PFSK-1 (cell line): ENCODE measurements around the gene SESN1.

Experiments used
- FOXP2 ChIP-seq: optimal IDR thresholded peaks from 2 replicates; pipeline ENCODE3; 2011; ENCODE audit warnings: borderline replicate concordance, control low read depth, inconsistent platforms; ENCODE audit not compliant: insufficient read depth; ENCODE audit errors: extremely low read length, extremely low read depth
- POLR2AphosphoS5 ChIP-seq: IDR thresholded peaks from 2 replicates; pipeline ENCODE4 v1.6.1; 2012; ENCODE audit warnings: low read depth, mild to moderate bottlenecking, control low read depth, low read length, moderate library complexity
- SIN3A ChIP-seq: IDR thresholded peaks from 2 replicates; pipeline ENCODE4 v1.6.1; 2012; ENCODE audit warnings: mild to moderate bottlenecking, low read length, moderate library complexity, borderline replicate concordance; ENCODE audit not compliant: insufficient read depth
- TAF1 ChIP-seq: IDR thresholded peaks from 2 replicates; pipeline ENCODE4 v1.6.1; 2012; ENCODE audit warnings: low read length, control low read depth, borderline replicate concordance; ENCODE audit not compliant: insufficient read depth
- TF ChIP-seq, protein P1 (sequence below), 2 experiments: IDR thresholded peaks; 2 replicates each; pipeline versions ENCODE4 v1.6.1 to v1.8.0; 2011 to 2012; ENCODE audit warnings: low read depth in 2 of 2, low read length in 2 of 2, control low read depth in 1 of 2, inconsistent platforms in 1 of 2, mild to moderate bottlenecking in 1 of 2, moderate library complexity in 1 of 2; ENCODE audit not compliant: insufficient read depth in 1 of 2

SESN1 gene

GRCh38 chr6:109052018-109052651 is 42.5 kb downstream of the SESN1 start:
- TF ChIP-seq SIN3A, result no peak
- TF ChIP-seq FOXP2, result no peak
- TF ChIP-seq TAF1, result no peak
- TF ChIP-seq, protein P1, sequence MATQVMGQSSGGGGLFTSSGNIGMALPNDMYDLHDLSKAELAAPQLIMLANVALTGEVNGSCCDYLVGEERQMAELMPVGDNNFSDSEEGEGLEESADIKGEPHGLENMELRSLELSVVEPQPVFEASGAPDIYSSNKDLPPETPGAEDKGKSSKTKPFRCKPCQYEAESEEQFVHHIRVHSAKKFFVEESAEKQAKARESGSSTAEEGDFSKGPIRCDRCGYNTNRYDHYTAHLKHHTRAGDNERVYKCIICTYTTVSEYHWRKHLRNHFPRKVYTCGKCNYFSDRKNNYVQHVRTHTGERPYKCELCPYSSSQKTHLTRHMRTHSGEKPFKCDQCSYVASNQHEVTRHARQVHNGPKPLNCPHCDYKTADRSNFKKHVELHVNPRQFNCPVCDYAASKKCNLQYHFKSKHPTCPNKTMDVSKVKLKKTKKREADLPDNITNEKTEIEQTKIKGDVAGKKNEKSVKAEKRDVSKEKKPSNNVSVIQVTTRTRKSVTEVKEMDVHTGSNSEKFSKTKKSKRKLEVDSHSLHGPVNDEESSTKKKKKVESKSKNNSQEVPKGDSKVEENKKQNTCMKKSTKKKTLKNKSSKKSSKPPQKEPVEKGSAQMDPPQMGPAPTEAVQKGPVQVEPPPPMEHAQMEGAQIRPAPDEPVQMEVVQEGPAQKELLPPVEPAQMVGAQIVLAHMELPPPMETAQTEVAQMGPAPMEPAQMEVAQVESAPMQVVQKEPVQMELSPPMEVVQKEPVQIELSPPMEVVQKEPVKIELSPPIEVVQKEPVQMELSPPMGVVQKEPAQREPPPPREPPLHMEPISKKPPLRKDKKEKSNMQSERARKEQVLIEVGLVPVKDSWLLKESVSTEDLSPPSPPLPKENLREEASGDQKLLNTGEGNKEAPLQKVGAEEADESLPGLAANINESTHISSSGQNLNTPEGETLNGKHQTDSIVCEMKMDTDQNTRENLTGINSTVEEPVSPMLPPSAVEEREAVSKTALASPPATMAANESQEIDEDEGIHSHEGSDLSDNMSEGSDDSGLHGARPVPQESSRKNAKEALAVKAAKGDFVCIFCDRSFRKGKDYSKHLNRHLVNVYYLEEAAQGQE (IDR thresholded peaks at IDR 0.05; ENCODE audit: insufficient read depth in 1 of 2, low read depth in 2 of 2, low read length in 2 of 2), result no peak
- TF ChIP-seq POLR2AphosphoS5, result no peak

DNA sequence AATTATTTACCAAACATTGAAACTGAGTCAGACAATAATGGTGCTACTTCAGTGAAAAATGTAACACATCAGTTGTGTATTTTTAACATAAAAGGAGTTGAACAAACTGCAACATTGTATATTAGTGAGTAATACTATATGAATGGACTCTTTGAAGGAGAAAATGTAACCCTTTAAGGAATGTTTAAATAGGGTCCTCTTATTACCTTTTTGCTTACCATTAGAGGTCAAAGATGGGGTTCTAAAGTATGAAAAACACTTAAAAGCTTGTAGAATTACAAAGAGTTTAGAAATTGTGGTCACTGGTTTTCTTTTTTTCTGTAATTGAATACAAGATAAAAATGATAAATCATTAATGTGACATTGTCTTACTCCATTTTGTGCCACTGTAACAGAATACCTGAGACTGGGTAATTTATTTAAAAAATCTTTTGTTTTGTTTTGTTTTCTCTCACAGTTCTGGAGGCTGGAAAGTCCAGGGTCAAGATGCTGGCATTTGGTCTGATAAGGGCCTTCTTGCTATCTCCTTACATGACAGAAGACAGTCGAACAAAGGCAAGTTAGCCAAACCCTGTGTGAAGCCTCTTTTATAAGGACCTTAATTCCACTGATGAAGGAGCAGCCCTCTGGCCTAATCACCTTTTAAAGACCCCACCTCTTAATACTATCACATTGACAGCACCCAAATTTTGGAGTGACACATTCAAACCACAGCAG is 43.2 kb downstream of the SESN1 start:
- TF ChIP-seq SIN3A, result no peak
- no peak for TF ChIP-seq TAF1
- no peak for TF ChIP-seq POLR2AphosphoS5
- no peak for TF ChIP-seq FOXP2
- TF ChIP-seq, protein P1 (IDR thresholded peaks at IDR 0.05; ENCODE audit: insufficient read depth in 1 of 2, low read depth in 2 of 2, low read length in 2 of 2), result no peak

GRCh38 chr6:109050447-109051102 is 44.1 kb downstream of the SESN1 start:
- no peak for TF ChIP-seq SIN3A
- no peak for TF ChIP-seq TAF1
- TF ChIP-seq FOXP2, result no peak
- TF ChIP-seq, protein P1 (IDR thresholded peaks at IDR 0.05; ENCODE audit: insufficient read depth in 1 of 2, low read depth in 2 of 2, low read length in 2 of 2), result no peak
- TF ChIP-seq POLR2AphosphoS5, result no peak

DNA sequence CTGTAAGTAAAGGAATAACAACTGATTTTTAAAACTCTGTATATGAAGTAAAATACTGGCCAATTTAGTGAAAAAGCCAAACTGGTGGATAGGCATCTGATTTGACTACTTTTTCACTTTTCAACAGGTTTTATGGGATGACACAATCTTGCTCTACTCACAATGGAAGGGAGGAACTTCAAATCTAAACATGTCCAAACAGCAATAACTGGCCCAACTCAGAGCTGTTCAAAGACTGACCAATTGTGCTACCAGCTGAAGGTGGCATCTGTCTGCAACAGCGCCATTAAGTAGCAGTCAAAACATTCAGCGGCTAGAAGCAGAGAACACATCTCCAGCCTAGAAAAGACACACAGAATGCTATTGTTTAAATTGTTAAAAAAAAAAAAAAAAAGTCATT is 44.6 kb downstream of the SESN1 start:
- no peak for TF ChIP-seq SIN3A
- TF ChIP-seq, protein P1 (IDR thresholded peaks at IDR 0.05; ENCODE audit: insufficient read depth in 1 of 2, low read depth in 2 of 2, low read length in 2 of 2), result no peak
- no peak for TF ChIP-seq TAF1
- TF ChIP-seq POLR2AphosphoS5, result no peak
- TF ChIP-seq FOXP2, result no peak
